Natural killer cell (primary cell): ENCODE measurements around the gene TRUB2. TPM values are rescaled to one million over a fixed set of nuclear protein-coding genes. Genes with fewer than 3 reads are reported as not detected.

Experiments used
- ATAC-seq, 3 donors: fragments of 150-1000 bp in 2 of 3; fragments of 200-7000 bp in 1 of 3; cut with Tn5 transposase; 1 replicate in 1 of 3; 2 replicates in 2 of 3; pipeline ENCODE4 v1.10.0; 2021; ENCODE audit warnings: mild to moderate bottlenecking in 2 of 3, moderate library complexity in 2 of 3
- DNase-seq, 2 donors: peaks; one replicate each; pipeline versions ENCODE4 v3.0.0 to v3.0.0-alpha.2; 2013 to 2021; ENCODE audit warnings: mixed read lengths in 1 of 2
- H3K27ac ChIP-seq: one replicate; pipeline ENCODE4 v1.5.1; 2013; ENCODE audit warnings: mild to moderate bottlenecking, low read length
- H3K27me3 ChIP-seq: one replicate; pipeline ENCODE4 v1.6.1; 2013; ENCODE audit warnings: low read length; ENCODE audit not compliant: control insufficient read depth, insufficient read depth
- H3K36me3 ChIP-seq: one replicate; pipeline ENCODE4 v1.6.1; 2013; ENCODE audit warnings: low read length; ENCODE audit not compliant: control insufficient read depth, insufficient read depth
- H3K4me1 ChIP-seq: one replicate; pipeline ENCODE4 v1.6.1; 2013; ENCODE audit warnings: low read length; ENCODE audit not compliant: control insufficient read depth, insufficient read depth
- H3K4me3 ChIP-seq: one replicate; pipeline ENCODE4 v1.5.1; 2013; ENCODE audit warnings: low read length
- H3K9me3 ChIP-seq: one replicate; pipeline ENCODE4 v1.6.1; 2013; ENCODE audit warnings: low read length; ENCODE audit not compliant: control insufficient read depth, insufficient read depth
- H3K27ac Mint-ChIP-seq, 2 donors: one replicate each; pipeline ENCODE4 v1.8.0; 2022; ENCODE audit warnings: mild to moderate bottlenecking in 2 of 2, mixed read lengths in 2 of 2, moderate library complexity in 1 of 2
- H3K27me3 Mint-ChIP-seq, 2 donors: one replicate each; pipeline ENCODE4 v1.8.0; 2022; ENCODE audit warnings: low read depth in 2 of 2, mixed read lengths in 2 of 2
- H3K36me3 Mint-ChIP-seq: one replicate; pipeline ENCODE4 v1.8.0; 2022; ENCODE audit warnings: mixed read lengths
- H3K4me1 Mint-ChIP-seq, 2 donors: one replicate each; pipeline ENCODE4 v1.8.0; 2022; ENCODE audit warnings: mixed read lengths in 2 of 2
- H3K4me3 Mint-ChIP-seq: one replicate; pipeline ENCODE4 v1.8.0; 2022; ENCODE audit warnings: mild to moderate bottlenecking, moderate library complexity, mixed read lengths
- H3K9me3 Mint-ChIP-seq, 2 donors: one replicate each; pipeline ENCODE4 v1.8.0; 2022; ENCODE audit warnings: mixed read lengths in 2 of 2
- CTCF ChIP-seq: fragments of 200-600 bp; IDR thresholded peaks from one replicate; pipeline ENCODE4 v1.8.0; 2022; ENCODE audit warnings: antibody characterized with exemption
- WGBS: methylation state at CpG from one replicate; pipeline ENCODE4 v1.1.7; 2013; ENCODE audit warnings: missing lambda C conversion rate; ENCODE audit not compliant: insufficient coverage; 5-methylcytosine and 5-hydroxymethylcytosine counted together
- intact Hi-C: fragments of 100-400 bp; cut with micrococcal nuclease; formaldehyde crosslinking; loops from one replicate; pipeline ENCODE4 v1.14.2; 2022
- total RNA-seq, 4 donors: library from RNA; stranded (reverse); fragments of 120-200 nt in 1 of 4; gene quantifications; one replicate each; pipeline versions ENCODE4 v1.2.3 to v1.2.4, GENCODE V29; 2013 to 2022

The TRUB2 gene
- total RNA-seq, 3 donors from 2014 or later (not counting 1 experiment from before 2014, with no cell fraction given) = 8.8 to 12.0 (median 11.3) TPM

GRCh38 chr9:128342971-128343680, 20.9 kb upstream of the TRUB2 start:
- WGBS = 96% methylated on average over 8 of the region's 8 CpGs
- peaks cover 15% of the 10 kb centered on the region for H3K4me1 ChIP-seq
- no peaks in the 10 kb centered on the region for H3K27me3 ChIP-seq
- no peak overlapping the region for H3K4me3 ChIP-seq
- TF ChIP-seq CTCF = no peak
- no peaks in the 10 kb centered on the region for H3K27me3 Mint-ChIP-seq
- no peaks in the 10 kb centered on the region for H3K36me3 Mint-ChIP-seq
- no peaks in the 10 kb centered on the region for H3K9me3 ChIP-seq
- DNase-seq = no peak
- no peaks in the 10 kb centered on the region for H3K9me3 Mint-ChIP-seq
- no peak overlapping the region for H3K27ac Mint-ChIP-seq
- H3K4me3 Mint-ChIP-seq = no peak overlapping the region
- intact Hi-C loops = no loop called here
- H3K36me3 ChIP-seq = peaks cover 35% of the 10 kb centered on the region
- H3K4me1 Mint-ChIP-seq = peaks cover 7% of the 10 kb centered on the region in 2 donors
- H3K27ac ChIP-seq = no peak overlapping the region
- no peak for ATAC-seq

GRCh38 chr9:128341435-128341849, 19.2 kb upstream of the TRUB2 start:
- Histone ChIP-seq H3K36me3 (peaks cover 24% of the 10 kb centered on the region), H3K4me1 (peaks cover 15% of the 10 kb centered on the region), H3K27ac (no peak overlapping the region), H3K27me3 (no peaks in the 10 kb centered on the region), H3K9me3 (no peaks in the 10 kb centered on the region), H3K4me3 (peak overlapping the region; percentile 61)
- ATAC-seq (peak; percentile 54 to 62 (median 59)), DNase-seq (peak; percentile 39 to 81)
- Mint-ChIP-seq H3K36me3 (no peaks in the 10 kb centered on the region), H3K4me1 (peaks cover 7% of the 10 kb centered on the region in 2 donors), H3K27me3 (no peaks in the 10 kb centered on the region), H3K4me3 (peak overlapping the region; percentile 83), H3K9me3 (no peaks in the 10 kb centered on the region), H3K27ac (peak overlapping the region; percentile 37 to 75)
- 38% methylated on average over 12 of the region's 13 CpGs for WGBS
- peak; percentile 54 for TF ChIP-seq CTCF
- intact Hi-C loops = loop anchor here (1.0 kb wide), 1 partner anchor 86 kb away; no protein-coding TSS in a partner anchor

- peak overlapping the region; percentile 37 to 75 for H3K27ac Mint-ChIP-seq
- peaks cover 15% of the 10 kb centered on the region for H3K4me1 ChIP-seq
- intact Hi-C loops = loop anchor here (1.0 kb wide), 2 partner anchors 19 to 86 kb away; partner anchors contain the start of genes COQ4 and TRUB2
- H3K27ac ChIP-seq = peak overlapping the region; percentile 49
- peaks cover 7% of the 10 kb centered on the region in 2 donors for H3K4me1 Mint-ChIP-seq
- no peaks in the 10 kb centered on the region for H3K9me3 ChIP-seq
- no peaks in the 10 kb centered on the region for H3K27me3 ChIP-seq
- H3K4me3 ChIP-seq = peak overlapping the region; percentile 61
- TF ChIP-seq CTCF = no peak
- no peaks in the 10 kb centered on the region for H3K36me3 Mint-ChIP-seq
- ATAC-seq = peak; percentile 7 to 16 (median 8)
- WGBS = under 1% methylated on average over 47 of the region's 48 CpGs
- no peak for DNase-seq
- H3K27me3 Mint-ChIP-seq = no peaks in the 10 kb centered on the region
- H3K4me3 Mint-ChIP-seq = peak overlapping the region; percentile 83
- H3K36me3 ChIP-seq = peaks cover 24% of the 10 kb centered on the region
- no peaks in the 10 kb centered on the region for H3K9me3 Mint-ChIP-seq
Observed at GRCh38 chr9:128340691-128341434, 18.6 kb upstream of the TRUB2 start.
